Measurements from ENCODE around the gene U2SURP. TPM values are rescaled to one million over a fixed set of nuclear protein-coding genes. Genes with fewer than 3 reads are reported as not detected.
"Not testable (repeated sequence)": the region's sequence is repeated elsewhere in the genome, so short reads cannot be mapped to it uniquely, and the experiment has no call there.

U2SURP gene
- total RNA-seq, 2 donors from 2014 or later: 65.4 to 68.2 TPM

GRCh38 chr3:143073983-143074382 lies 72.6 kb downstream of the U2SURP start:
- H3K4me3 ChIP-seq; H3K27ac ChIP-seq; ATAC-seq; H3K27me3 ChIP-seq; H3K9me3 ChIP-seq; H3K4me1 ChIP-seq; DNase-seq; H3K36me3 ChIP-seq (replicated peaks in 1 of 2; ENCODE audit: insufficient read depth in 1 of 2, low read depth in 2 of 2); intact Hi-C loops (cut with DNase I): not testable (repeated sequence)
- WGBS, 2 donors: 80 to 84% methylated on average over 5 of the region's 5 CpGs

DNA sequence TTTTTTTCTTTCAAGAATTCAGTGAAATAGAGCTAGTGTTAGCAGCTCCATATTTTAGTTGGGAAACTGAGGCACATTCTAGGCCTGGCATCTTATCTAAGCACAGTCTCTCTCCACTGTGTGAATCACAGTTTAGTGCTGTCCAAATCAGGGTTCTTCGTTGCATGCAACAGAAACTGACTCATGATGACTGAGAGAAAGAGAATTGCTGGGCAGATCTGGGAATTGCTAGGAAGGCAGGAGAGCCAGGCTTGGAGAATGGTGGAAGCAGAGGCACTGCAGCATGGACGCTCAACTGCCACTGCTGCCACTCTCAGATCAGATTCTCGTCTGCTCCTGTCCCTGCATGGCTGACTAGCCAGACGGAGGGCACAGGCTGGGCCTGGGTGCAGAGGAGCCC lies 77.5 kb downstream of the U2SURP start:
- H3K27me3 ChIP-seq: no peaks in the 10 kb centered on the region
- TF ChIP-seq POLR2A (IDR thresholded peaks at IDR 0.05): no peak
- TF ChIP-seq, protein P1, sequence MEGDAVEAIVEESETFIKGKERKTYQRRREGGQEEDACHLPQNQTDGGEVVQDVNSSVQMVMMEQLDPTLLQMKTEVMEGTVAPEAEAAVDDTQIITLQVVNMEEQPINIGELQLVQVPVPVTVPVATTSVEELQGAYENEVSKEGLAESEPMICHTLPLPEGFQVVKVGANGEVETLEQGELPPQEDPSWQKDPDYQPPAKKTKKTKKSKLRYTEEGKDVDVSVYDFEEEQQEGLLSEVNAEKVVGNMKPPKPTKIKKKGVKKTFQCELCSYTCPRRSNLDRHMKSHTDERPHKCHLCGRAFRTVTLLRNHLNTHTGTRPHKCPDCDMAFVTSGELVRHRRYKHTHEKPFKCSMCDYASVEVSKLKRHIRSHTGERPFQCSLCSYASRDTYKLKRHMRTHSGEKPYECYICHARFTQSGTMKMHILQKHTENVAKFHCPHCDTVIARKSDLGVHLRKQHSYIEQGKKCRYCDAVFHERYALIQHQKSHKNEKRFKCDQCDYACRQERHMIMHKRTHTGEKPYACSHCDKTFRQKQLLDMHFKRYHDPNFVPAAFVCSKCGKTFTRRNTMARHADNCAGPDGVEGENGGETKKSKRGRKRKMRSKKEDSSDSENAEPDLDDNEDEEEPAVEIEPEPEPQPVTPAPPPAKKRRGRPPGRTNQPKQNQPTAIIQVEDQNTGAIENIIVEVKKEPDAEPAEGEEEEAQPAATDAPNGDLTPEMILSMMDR (IDR thresholded peaks at IDR 0.05): no peak
- H3K4me3 ChIP-seq: no peak overlapping the region
- no peak for ATAC-seq
- DNase-seq: no peak
- H3K9me3 ChIP-seq: no peaks in the 10 kb centered on the region
- no peak overlapping the region for H3K27ac ChIP-seq
- 58 to 72% methylated on average over 4 of the region's 4 CpGs for WGBS, 2 donors
- intact Hi-C loops (cut with DNase I): no loop called here
- no peaks in the 10 kb centered on the region for H3K4me1 ChIP-seq
- H3K36me3 ChIP-seq (replicated peaks in 1 of 2; ENCODE audit: insufficient read depth in 1 of 2, low read depth in 2 of 2): no peaks in the 10 kb centered on the region

GRCh38 chr3:143080196-143080595 lies 78.8 kb downstream of the U2SURP start:
- intact Hi-C loops (cut with DNase I): no loop called here
- no peak overlapping the region for H3K27ac ChIP-seq

DNA sequence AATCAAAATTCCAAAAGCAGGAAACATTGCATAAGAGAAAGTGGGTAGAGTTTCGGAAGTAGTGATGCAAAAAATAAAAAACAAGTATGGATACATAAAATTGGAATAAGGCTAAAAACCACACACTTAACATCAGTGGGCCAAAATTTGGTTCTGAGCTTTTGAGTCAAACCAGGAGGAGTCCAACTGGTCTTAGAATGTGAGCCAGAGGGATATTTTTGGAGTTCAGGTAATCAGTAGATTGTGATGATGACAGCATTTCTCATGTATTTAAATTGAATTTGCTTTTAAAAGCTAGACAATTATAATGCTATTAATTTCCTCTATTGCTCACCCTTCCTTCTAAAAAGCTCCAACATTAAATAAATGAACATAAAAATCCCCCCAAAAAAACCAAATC lies 80.0 kb downstream of the U2SURP start:
- intact Hi-C loops (cut with DNase I): no loop called here
- TF ChIP-seq POLR2A (IDR thresholded peaks at IDR 0.05): no peak
- TF ChIP-seq, protein P1 (IDR thresholded peaks at IDR 0.05): no peak
- Histone ChIP-seq H3K27me3 (no peaks in the 10 kb centered on the region), H3K4me3 (no peak overlapping the region), H3K27ac (no peak overlapping the region), H3K4me1 (no peaks in the 10 kb centered on the region), H3K9me3 (no peaks in the 10 kb centered on the region), H3K36me3 (replicated peaks in 1 of 2; ENCODE audit: insufficient read depth in 1 of 2, low read depth in 2 of 2) (no peaks in the 10 kb centered on the region)
- 60% methylated on average over 1 of the region's 1 CpG for WGBS, 2 donors
- DNase-seq (no peak), ATAC-seq (no peak)

More at GRCh38 chr3:143080196-143080595, 78.8 kb downstream of the U2SURP start:
- no peaks in the 10 kb centered on the region for H3K4me1 ChIP-seq
- DNase-seq (no peak), ATAC-seq (no peak)
- TF ChIP-seq, protein P1 (IDR thresholded peaks at IDR 0.05): no peak
- TF ChIP-seq POLR2A (IDR thresholded peaks at IDR 0.05): no peak
- H3K36me3 ChIP-seq (replicated peaks in 1 of 2; ENCODE audit: insufficient read depth in 1 of 2, low read depth in 2 of 2): no peaks in the 10 kb centered on the region
- whole genome bisulfite sequencing, 2 donors: 69 to 71% methylated on average over 5 of the region's 5 CpGs
- no peaks in the 10 kb centered on the region for H3K9me3 ChIP-seq
- H3K4me3 ChIP-seq: no peak overlapping the region
- no peaks in the 10 kb centered on the region for H3K27me3 ChIP-seq

GRCh38 chr3:143081844-143082778 lies 80.7 kb downstream of the U2SURP start:
- Histone ChIP-seq H3K4me3 (no peak overlapping the region), H3K4me1 (no peaks in the 10 kb centered on the region), H3K27ac (no peak overlapping the region), H3K9me3 (no peaks in the 10 kb centered on the region), H3K36me3 (replicated peaks in 1 of 2; ENCODE audit: insufficient read depth in 1 of 2, low read depth in 2 of 2) (no peaks in the 10 kb centered on the region), H3K27me3 (no peaks in the 10 kb centered on the region)
- ATAC-seq (no peak), DNase-seq (no peak)
- 63 to 70% methylated on average over 16 to 19 of the region's 19 CpGs for WGBS, 2 donors
- TF ChIP-seq, protein P1 (IDR thresholded peaks at IDR 0.05): no peak
- TF ChIP-seq POLR2A (IDR thresholded peaks at IDR 0.05): no peak
- intact Hi-C loops (cut with DNase I): no loop called here

Measured in body of pancreas (tissue), 4 donors.